ENCODE results near the gene ACTN3.
"Not testable (repeated sequence)": the region's sequence is repeated elsewhere in the genome, so short reads cannot be mapped to it uniquely, and the experiment has no call there.

Gene ACTN3

DNA sequence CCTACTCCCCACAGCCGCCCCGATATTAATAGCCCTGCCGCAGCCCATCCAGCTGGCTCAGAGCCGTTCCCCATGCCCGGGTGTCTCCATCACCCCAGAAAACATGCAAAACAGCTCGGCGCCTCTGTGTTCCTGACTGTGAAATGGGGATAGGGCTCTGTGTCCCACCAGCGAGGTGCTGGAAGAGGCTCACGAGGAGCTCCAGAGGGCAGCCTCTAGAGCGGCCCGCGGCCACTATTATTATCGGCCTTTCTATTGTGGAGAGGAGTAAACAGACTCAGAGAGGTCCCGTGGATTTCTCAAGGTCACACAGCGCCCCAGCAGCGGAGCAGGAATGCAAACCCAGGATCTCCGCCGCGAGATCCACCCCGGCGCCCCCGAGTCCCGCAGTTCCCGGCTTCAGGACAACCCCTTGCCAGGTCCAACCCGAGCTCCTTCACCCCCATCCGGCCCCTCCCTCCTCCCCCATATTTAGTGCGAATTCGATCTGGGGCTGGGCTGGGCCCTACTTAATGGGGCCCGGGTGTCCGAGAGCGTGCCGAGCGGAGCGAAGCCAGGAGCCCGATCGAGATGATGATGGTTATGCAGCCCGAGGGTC lies at the start of gene ACTN3:
ACTN3 (plus strand) TSS at position 536 of the 598 bp plus-strand sequence; CDS start at position 571, 35 bp downstream.
- DNase-seq (ENCODE audit: low read depth in 2 of 2), result no peak

DNA sequence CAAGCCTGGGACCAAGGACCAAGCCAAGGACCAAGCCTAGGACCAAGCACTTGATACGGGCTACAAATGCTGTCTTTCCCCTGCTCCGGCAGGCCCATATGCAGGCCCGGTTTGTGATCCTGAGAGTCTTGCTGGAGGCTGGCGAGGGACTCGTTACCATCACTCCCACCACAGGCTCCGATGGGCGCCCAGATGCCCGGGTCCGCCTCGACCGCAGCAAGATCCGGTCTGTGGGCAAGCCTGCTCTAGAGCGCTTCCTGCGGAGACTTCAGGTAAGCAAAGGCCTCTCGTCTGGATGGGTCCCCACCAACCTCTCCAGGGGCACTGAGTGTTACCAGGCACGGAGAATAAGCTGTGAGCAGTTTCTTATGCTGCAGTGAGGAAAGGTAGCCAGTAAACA lies 49.5 kb upstream of the ACTN3 start:
- DNase-seq (ENCODE audit: low read depth in 2 of 2), result no peak

- no peak for DNase-seq (ENCODE audit: low read depth in 2 of 2)
Observed at GRCh38 chr11:66498506-66498905, 48.2 kb upstream of the ACTN3 start.

- no peak for DNase-seq (ENCODE audit: low read depth in 2 of 2)
Observed at GRCh38 chr11:66505276-66505816, 41.4 kb upstream of the ACTN3 start.

DNA sequence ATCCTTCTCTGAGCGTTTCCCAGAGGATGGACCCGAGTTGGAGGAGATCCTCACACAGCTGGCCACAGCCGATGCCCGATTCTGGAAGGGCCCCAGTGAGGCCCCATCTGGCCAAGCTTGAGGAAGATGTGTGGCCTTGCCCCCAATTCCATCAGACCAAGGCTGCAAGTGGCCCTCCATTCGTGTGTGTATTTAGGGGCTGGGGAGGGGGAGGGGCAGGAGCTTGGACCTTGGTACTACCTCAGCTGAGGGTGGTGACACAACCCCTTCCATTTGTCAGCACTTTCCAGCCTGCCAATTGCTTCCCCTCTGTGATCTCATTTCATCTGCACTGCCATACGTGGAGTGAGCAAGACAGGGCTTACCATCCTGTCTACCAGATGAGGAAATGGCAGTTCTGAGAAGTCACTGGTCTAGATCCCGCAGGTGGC lies 37.6 kb upstream of the ACTN3 start:
- no peak for DNase-seq (ENCODE audit: low read depth in 2 of 2)

- peak; percentile 78 to 79 for DNase-seq (ENCODE audit: low read depth in 2 of 2)
Observed at GRCh38 chr11:66510271-66510989, 36.3 kb upstream of the ACTN3 start, which contains the start of gene BBS1. TSS of gene BBS1 (plus strand) at chr11:66510635. CDS start at chr11:66510660, 25 bp downstream.

DNA sequence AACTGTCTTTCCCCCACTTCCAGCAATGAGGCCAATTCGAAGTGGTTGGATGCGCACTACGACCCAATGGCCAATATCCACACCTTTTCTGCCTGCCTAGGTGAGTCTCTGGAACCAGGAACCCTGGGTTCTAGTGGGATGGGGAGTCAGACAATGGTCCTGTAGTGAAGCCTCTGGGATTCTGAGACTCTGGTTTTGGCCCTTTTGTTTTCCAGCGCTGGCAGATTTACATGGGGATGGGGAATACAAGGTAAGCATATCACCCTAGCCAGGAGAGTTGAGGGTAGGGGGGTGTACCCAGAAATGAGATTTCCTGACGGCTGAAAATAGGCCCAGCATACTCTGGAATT lies 35.7 kb upstream of the ACTN3 start:
- DNase-seq (ENCODE audit: low read depth in 2 of 2), result no peak

DNA sequence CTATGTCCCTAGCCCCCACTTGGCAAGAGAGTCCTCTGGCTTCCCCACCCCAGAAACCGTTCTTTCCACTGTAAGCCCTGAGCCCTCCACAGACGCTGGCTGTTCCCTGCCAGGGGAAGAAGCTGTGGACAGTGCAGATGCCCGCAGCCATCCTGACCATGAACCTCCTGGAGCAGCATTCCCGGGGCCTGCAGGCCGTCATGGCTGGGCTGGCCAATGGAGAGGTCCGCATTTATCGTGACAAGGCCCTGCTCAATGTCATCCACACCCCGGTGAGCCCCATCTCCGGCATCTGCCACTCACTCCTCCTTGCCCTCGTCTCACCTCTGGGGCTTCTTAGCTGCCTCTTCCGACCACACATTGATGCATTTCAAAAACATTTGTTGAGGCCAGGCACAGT lies 23.1 kb upstream of the ACTN3 start:
- no peak for DNase-seq (ENCODE audit: low read depth in 2 of 2)

- no peak for DNase-seq (ENCODE audit: low read depth in 2 of 2)
Observed at GRCh38 chr11:66524304-66525040, 22.2 kb upstream of the ACTN3 start.

DNA sequence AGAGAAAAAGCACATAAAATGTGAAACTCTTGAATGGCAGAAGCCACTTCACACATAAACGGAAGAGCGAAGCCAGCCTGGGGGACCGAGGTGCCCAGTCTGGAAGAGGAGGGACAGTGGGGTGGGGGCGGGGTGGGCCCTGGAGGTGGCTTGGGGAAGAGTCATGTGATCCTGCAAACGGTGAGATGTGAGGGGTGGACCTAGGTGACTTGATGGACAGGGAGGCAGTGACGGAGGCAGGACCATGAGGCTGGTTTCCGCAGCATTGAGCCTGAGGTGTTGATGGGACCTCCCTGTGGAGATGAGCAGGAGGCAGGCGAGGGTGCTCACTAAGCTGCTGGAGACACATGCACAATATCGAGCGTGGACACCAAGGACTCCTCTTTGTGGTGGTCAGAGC lies 17.6 kb upstream of the ACTN3 start:
- DNase-seq (ENCODE audit: low read depth in 2 of 2), result no peak

GRCh38 chr11:66529655-66530054 lies 17.0 kb upstream of the ACTN3 start:
- DNase-seq (ENCODE audit: low read depth in 2 of 2), result no peak

GRCh38 chr11:66530927-66531709 lies 15.6 kb upstream of the ACTN3 start:
- no peak for DNase-seq (ENCODE audit: low read depth in 2 of 2)

GRCh38 chr11:66531841-66532240 lies 14.9 kb upstream of the ACTN3 start:
- no peak for DNase-seq (ENCODE audit: low read depth in 2 of 2)

DNA sequence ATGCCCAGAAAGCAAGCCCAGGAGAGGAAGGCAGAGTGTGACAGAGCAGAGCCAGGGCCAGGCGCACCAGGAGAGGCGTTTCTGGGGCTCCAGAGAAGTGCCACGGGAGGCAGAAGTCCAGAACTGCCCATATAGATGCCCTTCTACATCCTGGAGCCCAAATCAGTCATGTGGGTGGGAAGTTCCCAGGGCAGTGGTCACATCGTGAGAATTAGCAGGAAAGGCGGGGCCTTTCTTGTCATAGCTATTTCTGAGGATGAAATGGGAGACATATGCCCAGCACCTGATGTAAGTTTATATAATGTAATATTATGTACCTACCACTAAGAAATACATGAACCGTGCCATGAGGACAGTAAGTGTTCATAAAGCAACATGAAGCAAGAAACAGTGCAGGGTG lies 13.9 kb upstream of the ACTN3 start:
- DNase-seq (ENCODE audit: low read depth in 2 of 2), result no peak

DNA sequence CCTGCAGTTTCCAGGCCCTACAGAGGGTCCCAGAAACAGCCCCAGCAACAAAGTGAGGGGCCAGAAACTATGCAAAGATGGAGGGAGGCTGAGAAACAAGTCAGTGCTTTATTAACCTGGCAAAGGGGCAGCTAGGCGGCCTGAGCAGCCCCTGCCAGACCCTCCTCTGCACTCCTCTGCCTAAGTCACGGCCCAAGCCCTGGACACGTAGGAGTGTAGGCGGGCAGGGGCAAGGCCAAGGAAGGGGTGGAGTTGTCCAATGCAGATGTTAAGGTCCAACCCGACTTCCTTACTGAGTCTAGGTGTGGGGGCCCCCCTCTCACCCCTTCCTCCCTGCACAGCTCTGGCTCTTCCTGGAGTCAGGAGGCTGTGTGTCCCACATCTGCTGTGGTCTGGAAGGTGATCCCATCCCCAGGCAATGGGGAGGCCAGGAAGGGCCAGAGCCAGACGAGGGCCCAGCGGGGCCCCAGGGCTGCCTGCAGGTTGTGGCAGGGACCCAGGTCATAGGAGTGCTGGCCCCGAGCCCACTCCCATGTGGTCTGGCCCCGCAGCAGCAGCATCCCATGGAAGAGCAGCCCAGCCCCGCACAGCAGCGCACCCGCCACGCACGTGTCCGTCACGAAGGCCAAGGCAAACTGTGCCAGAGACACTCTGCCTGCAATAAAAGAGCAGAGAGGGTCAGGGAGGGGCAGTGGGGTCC lies 7.4 kb upstream of the ACTN3 start:
- no peak for DNase-seq (ENCODE audit: low read depth in 2 of 2)

DNA sequence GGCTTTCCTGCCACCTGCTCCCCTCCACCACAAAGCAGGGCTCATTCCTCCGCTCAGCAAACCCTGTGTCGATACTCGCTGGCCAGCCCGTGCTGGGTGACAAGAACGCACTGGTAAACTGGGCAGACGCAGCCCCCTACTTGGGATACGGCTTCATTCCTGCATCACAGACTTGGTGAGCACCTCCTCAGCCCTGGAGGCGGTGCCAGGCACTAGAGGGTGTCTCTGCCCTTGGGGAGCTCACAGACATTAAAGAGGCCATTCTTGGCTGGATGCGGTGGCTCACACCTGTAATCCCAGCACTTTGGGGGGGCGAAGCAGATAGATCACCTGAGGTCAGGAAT lies 6.9 kb upstream of the ACTN3 start:
- no peak for DNase-seq (ENCODE audit: low read depth in 2 of 2)

- not testable (repeated sequence) for DNase-seq (ENCODE audit: low read depth in 2 of 2)
Observed at GRCh38 chr11:66540598-66540997, 6.1 kb upstream of the ACTN3 start.

- no peak for DNase-seq (ENCODE audit: low read depth in 2 of 2)
Observed at GRCh38 chr11:66541892-66542291, 4.8 kb upstream of the ACTN3 start.

- no peak for DNase-seq (ENCODE audit: low read depth in 2 of 2)
Observed at GRCh38 chr11:66542362-66542761, 4.3 kb upstream of the ACTN3 start.

DNA sequence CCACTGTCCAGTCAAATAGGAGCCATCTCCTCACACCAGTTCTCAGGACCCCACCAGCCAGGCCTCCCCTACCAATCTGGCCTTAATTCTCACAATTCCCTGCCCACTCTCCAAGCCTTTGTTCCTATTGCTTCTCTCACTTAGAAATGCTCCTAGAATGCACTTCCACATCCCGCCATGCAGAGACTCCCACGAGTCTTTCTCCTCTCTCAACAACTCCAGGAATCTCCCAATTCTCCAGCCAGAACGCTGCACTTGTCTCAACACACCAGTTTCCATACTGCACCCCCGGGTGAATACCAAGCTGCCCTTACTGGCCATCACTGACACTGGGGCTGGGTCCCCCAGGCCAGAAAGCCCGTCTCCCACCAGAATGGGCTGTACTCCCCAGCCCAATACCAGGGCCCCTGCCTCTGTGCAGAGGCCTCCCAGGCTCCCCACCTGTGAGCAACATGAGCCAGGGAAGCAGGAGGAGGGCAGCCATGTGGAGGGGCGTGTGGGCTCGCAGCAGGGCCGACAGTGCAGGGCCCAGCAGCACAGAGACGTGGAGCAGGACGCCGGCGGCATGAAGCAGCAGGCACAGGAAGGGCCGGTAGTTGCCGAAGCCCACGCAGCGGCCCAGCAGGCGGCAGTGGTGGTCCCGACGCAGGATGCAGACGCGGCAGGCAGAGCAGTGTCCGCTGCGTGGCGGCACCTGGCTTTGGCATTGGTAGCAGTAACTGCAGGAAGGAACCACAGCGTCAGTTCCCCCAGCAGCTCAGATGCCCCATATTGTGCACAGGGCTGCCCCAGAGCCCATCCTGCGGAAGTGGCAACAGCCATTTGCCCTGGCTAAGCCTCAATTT lies 3.2 kb upstream of the ACTN3 start:
- no peak for DNase-seq (ENCODE audit: low read depth in 2 of 2)
